DND-41 (cell line): Measurements from ENCODE around the gene KCNH2.

Experiments
- EZH2 ChIP-seq: IDR thresholded peaks from 3 replicates; pipeline ENCODE4 v1.6.1; 2012; ENCODE audit warnings: borderline replicate concordance, low read depth, mild to moderate bottlenecking, moderate library complexity, low read length, inconsistent platforms; ENCODE audit not compliant: severe bottlenecking
- TF ChIP-seq, protein P1 (sequence below): IDR thresholded peaks from 2 replicates; pipeline ENCODE4 v1.5.1; 2012; ENCODE audit warnings: borderline replicate concordance, low read length, moderate library complexity, mild to moderate bottlenecking; ENCODE audit not compliant: poor library complexity, severe bottlenecking; ENCODE audit errors: extremely low read depth

DNA sequence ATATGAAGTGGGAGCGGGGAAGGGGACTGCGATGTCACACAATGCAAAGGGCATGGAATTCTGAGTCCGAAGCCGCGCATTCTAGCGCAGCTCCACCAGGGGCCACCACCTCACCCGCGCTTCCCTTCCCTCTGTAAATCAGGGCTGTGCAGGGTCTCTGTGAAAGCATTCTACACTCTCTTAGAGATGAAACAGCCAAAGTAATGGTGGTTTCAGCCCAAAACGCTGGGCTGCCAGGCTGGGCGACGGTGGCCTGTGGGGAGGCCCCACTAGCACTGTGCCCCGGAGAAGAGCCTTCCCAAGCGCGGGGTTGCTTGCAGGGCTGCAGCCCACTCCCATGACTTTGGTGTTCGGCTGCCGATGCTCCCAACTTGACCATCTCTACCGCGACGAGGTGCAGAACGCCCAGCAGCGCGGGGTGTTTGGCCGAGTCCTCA is 34.8 kb upstream of the KCNH2 start:
- TF ChIP-seq, protein P1, sequence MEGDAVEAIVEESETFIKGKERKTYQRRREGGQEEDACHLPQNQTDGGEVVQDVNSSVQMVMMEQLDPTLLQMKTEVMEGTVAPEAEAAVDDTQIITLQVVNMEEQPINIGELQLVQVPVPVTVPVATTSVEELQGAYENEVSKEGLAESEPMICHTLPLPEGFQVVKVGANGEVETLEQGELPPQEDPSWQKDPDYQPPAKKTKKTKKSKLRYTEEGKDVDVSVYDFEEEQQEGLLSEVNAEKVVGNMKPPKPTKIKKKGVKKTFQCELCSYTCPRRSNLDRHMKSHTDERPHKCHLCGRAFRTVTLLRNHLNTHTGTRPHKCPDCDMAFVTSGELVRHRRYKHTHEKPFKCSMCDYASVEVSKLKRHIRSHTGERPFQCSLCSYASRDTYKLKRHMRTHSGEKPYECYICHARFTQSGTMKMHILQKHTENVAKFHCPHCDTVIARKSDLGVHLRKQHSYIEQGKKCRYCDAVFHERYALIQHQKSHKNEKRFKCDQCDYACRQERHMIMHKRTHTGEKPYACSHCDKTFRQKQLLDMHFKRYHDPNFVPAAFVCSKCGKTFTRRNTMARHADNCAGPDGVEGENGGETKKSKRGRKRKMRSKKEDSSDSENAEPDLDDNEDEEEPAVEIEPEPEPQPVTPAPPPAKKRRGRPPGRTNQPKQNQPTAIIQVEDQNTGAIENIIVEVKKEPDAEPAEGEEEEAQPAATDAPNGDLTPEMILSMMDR = peak; percentile 60
- TF ChIP-seq EZH2 = no peak
